GM12875 (cell line): ENCODE data around the gene GCDH.
A peak's percentile ranks its signal among the peaks of the same experiment; 100 is the strongest.

ENCODE experiments used
- H3K4me3 ChIP-seq: one replicate; pipeline ENCODE4 v1.5.1; 2011; ENCODE audit warnings: low read depth, low read length, control low read depth
- CTCF ChIP-seq: IDR thresholded peaks from 2 replicates; pipeline ENCODE4 v1.5.1; 2011; ENCODE audit warnings: low read depth, mild to moderate bottlenecking, control low read depth, inconsistent platforms, low read length, moderate library complexity, borderline replicate concordance; ENCODE audit not compliant: insufficient read depth

The GCDH gene

GRCh38 chr19:12932392-12933286, 41.7 kb downstream of the GCDH start:
- TF ChIP-seq CTCF = no peak
- H3K4me3 ChIP-seq = peak overlapping the region; percentile 90

- peak within 1 kb of the TSS; percentile 90 for H3K4me3 ChIP-seq
- no peak for TF ChIP-seq CTCF
Observed at GRCh38 chr19:12933287-12934072, 42.5 kb downstream of the GCDH start, which contains the start of gene FARSA. Gene FARSA (minus strand): TSS chr19:12933711. CDS start chr19:12933696, 15 bp downstream.

GRCh38 chr19:12935071-12935470, 44.1 kb downstream of the GCDH start:
- H3K4me3 ChIP-seq = no peak overlapping the region
- no peak for TF ChIP-seq CTCF

GRCh38 chr19:12936582-12936981, 45.6 kb downstream of the GCDH start:
- TF ChIP-seq CTCF = no peak
- H3K4me3 ChIP-seq = no peak overlapping the region

GRCh38 chr19:12937093-12937926, 46.4 kb downstream of the GCDH start:
- peak overlapping the region; percentile 56 for H3K4me3 ChIP-seq
- TF ChIP-seq CTCF = no peak

GRCh38 chr19:12937927-12938778, 47.2 kb downstream of the GCDH start, which contains the start of gene CALR:
Gene CALR (plus strand): TSS chr19:12938609. CDS start chr19:12938680, 71 bp downstream.
- peak within 1 kb of the TSS; percentile 97 for H3K4me3 ChIP-seq

More at GRCh38 chr19:12937927-12938778, 47.2 kb downstream of the GCDH start, which contains the start of gene CALR:
- 0 out of 2 replicates have a peak, but pooled peaks have one; percentile 3 for TF ChIP-seq CTCF
